Esophagus squamous epithelium (tissue), 4 donors: Measurements from ENCODE around the gene PTDSS2.

Experiments used
- CTCF ChIP-seq, 6 experiments: fragments of 450-650 bp in 4 of 6; fragments of 200-600 bp in 2 of 6; sonication (generic) in 2 of 6; IDR thresholded peaks; one replicate each; pipeline ENCODE4 v1.5.1; 2016 to 2019; ENCODE audit warnings: antibody characterized with exemption in 6 of 6, mild to moderate bottlenecking in 4 of 6, moderate library complexity in 4 of 6
- POLR2A ChIP-seq, 4 donors: fragments of 450-650 bp; IDR thresholded peaks; one replicate each; pipeline ENCODE4 v1.6.1; 2017; ENCODE audit warnings: antibody characterized with exemption in 4 of 4, mild to moderate bottlenecking in 4 of 4, moderate library complexity in 3 of 4

- TF ChIP-seq CTCF (IDR thresholded peaks at IDR 0.05), result no peak
- no peak for TF ChIP-seq POLR2A (IDR thresholded peaks at IDR 0.05)
Observed at GRCh38 chr11:488579-488978, 38.5 kb downstream of the PTDSS2 start.
